GM19467 (cell line): Measurements from ENCODE around the gene FAM81A.

Experiments
- ATAC-seq: cut with Tn5 transposase; IDR thresholded peaks from one replicate; pipeline ENCODE4 v1.9.1; 2021; ENCODE audit warnings: mild to moderate bottlenecking, moderate library complexity; ENCODE audit not compliant: unreplicated experiment

FAM81A gene

GRCh38 chr15:59571606-59572005, 133.6 kb downstream of the FAM81A start:
- no peak for ATAC-seq
